Astrocyte (in vitro differentiated cells and primary cell): ENCODE measurements around the gene KRT86. TPM values are rescaled to one million over a fixed set of nuclear protein-coding genes. Genes with fewer than 3 reads are reported as not detected.

Experiments
- DNase-seq: peaks from one replicate; pipeline ENCODE4 v3.0.0-alpha.2; 2010; ENCODE audit warnings: low read depth
- FAIRE-seq: peaks from 2 replicates; lab custom pipeline; 2011; peaks lifted over from hg19 to GRCh38; lab: Jason Lieb, UNC
- H2AFZ ChIP-seq: 2 replicates; pipeline ENCODE4 v1.6.0; 2012; ENCODE audit warnings: low read depth, low read length, inconsistent platforms
- H3K27ac ChIP-seq: 2 replicates; pipeline ENCODE4 v1.5.1; 2011; ENCODE audit warnings: low read depth, low read length, inconsistent platforms
- H3K27me3 ChIP-seq: 2 replicates; pipeline ENCODE4 v1.6.0; 2011; ENCODE audit warnings: low read length, inconsistent platforms; ENCODE audit not compliant: insufficient read depth
- H3K36me3 ChIP-seq: 2 replicates; pipeline ENCODE4 v1.5.1; 2011; ENCODE audit warnings: low read length, inconsistent platforms; ENCODE audit not compliant: insufficient read depth
- H3K4me1 ChIP-seq: 2 replicates; pipeline ENCODE4 v1.5.1; 2011; ENCODE audit warnings: low read length, inconsistent platforms; ENCODE audit not compliant: insufficient read depth
- H3K4me2 ChIP-seq: 2 replicates; pipeline ENCODE4 v1.6.0; 2012; ENCODE audit warnings: low read length, inconsistent platforms
- H3K4me3 ChIP-seq: 2 replicates; pipeline ENCODE4 v1.5.1; 2011; ENCODE audit warnings: low read depth, mild to moderate bottlenecking, low read length, inconsistent platforms; ENCODE audit not compliant: insufficient read depth
- H3K79me2 ChIP-seq: 2 replicates; pipeline ENCODE4 v1.6.0; 2012; ENCODE audit warnings: mild to moderate bottlenecking, low read length, inconsistent platforms; ENCODE audit not compliant: insufficient read depth
- H3K9ac ChIP-seq: 2 replicates; pipeline ENCODE4 v1.6.0; 2012; ENCODE audit warnings: mild to moderate bottlenecking, low read length, inconsistent platforms
- H3K9me3 ChIP-seq: 2 replicates; pipeline ENCODE4 v1.5.1; 2012; ENCODE audit warnings: low read depth, mild to moderate bottlenecking, low read length, inconsistent platforms; ENCODE audit not compliant: insufficient read depth
- H4K20me1 ChIP-seq: 2 replicates; pipeline ENCODE4 v1.6.0; 2012; ENCODE audit warnings: low read length, inconsistent platforms; ENCODE audit not compliant: insufficient read depth
- H3K27ac Mint-ChIP-seq: one replicate; pipeline ENCODE4 v1.8.0; 2021; ENCODE audit warnings: mild to moderate bottlenecking, mixed read lengths; ENCODE audit not compliant: unreplicated experiment
- H3K27me3 Mint-ChIP-seq: one replicate; pipeline ENCODE4 v1.8.0; 2021; ENCODE audit warnings: low read depth, mixed read lengths; ENCODE audit not compliant: unreplicated experiment
- H3K36me3 Mint-ChIP-seq: one replicate; pipeline ENCODE4 v1.8.0; 2021; ENCODE audit warnings: low read depth, mixed read lengths; ENCODE audit not compliant: unreplicated experiment
- H3K4me1 Mint-ChIP-seq: one replicate; pipeline ENCODE4 v1.8.0; 2021; ENCODE audit warnings: low read depth, mixed read lengths; ENCODE audit not compliant: unreplicated experiment
- H3K4me3 Mint-ChIP-seq: one replicate; pipeline ENCODE4 v1.8.0; 2021; ENCODE audit warnings: mild to moderate bottlenecking, moderate library complexity, mixed read lengths; ENCODE audit not compliant: unreplicated experiment
- H3K9me3 Mint-ChIP-seq: one replicate; pipeline ENCODE4 v1.8.0; 2021; ENCODE audit warnings: mild to moderate bottlenecking, mixed read lengths; ENCODE audit not compliant: unreplicated experiment
- CTCF ChIP-seq: IDR thresholded peaks from 2 replicates; pipeline ENCODE4 v1.5.1; 2011; ENCODE audit warnings: low read depth, mild to moderate bottlenecking, inconsistent platforms, low read length, moderate library complexity; ENCODE audit not compliant: insufficient read depth
- EZH2 ChIP-seq: IDR thresholded peaks from 2 replicates; pipeline ENCODE4 v1.6.1; 2012; ENCODE audit warnings: mild to moderate bottlenecking, low read length, inconsistent platforms; ENCODE audit not compliant: insufficient read depth
- total RNA-seq: library from RNA; stranded (reverse); gene quantifications from 2 replicates; pipeline ENCODE4 v1.2.1, GENCODE V29; 2021

The KRT86 gene
- total RNA-seq, 1 donor from 2014 or later, result 0.43 TPM

GRCh38 chr12:52227606-52228166 lies 46.8 kb upstream of the KRT86 start:
- H3K27me3 Mint-ChIP-seq, result peaks cover 9% of the 10 kb centered on the region
- Histone ChIP-seq H2AFZ (no peak overlapping the region), H3K4me2 (no peak overlapping the region), H4K20me1 (no peaks in the 10 kb centered on the region), H3K27ac (no peak overlapping the region), H3K36me3 (no peaks in the 10 kb centered on the region), H3K4me3 (no peak overlapping the region), H3K27me3 (no peaks in the 10 kb centered on the region), H3K9me3 (no peaks in the 10 kb centered on the region), H3K79me2 (peaks cover 4% of the 10 kb centered on the region), H3K9ac (no peak overlapping the region), H3K4me1 (peaks cover 44% of the 10 kb centered on the region)
- no peak for TF ChIP-seq EZH2
- no peak for TF ChIP-seq CTCF
- DNase-seq (no peak), FAIRE-seq (no peak)
- H3K4me1 Mint-ChIP-seq, result peaks cover 56% of the 10 kb centered on the region
- H3K36me3 Mint-ChIP-seq, result peaks cover 3% of the 10 kb centered on the region
- peaks cover 13% of the 10 kb centered on the region for H3K9me3 Mint-ChIP-seq
- no peak overlapping the region for H3K27ac Mint-ChIP-seq
- no peak overlapping the region for H3K4me3 Mint-ChIP-seq

GRCh38 chr12:52228366-52228765 lies 46.1 kb upstream of the KRT86 start:
- Histone ChIP-seq H3K27ac (no peak overlapping the region), H3K9me3 (no peaks in the 10 kb centered on the region), H3K4me1 (peaks cover 48% of the 10 kb centered on the region), H3K9ac (no peak overlapping the region), H2AFZ (no peak overlapping the region), H3K36me3 (no peaks in the 10 kb centered on the region), H3K4me2 (no peak overlapping the region), H3K27me3 (no peaks in the 10 kb centered on the region), H3K79me2 (peaks cover 4% of the 10 kb centered on the region), H3K4me3 (no peak overlapping the region), H4K20me1 (no peaks in the 10 kb centered on the region)
- peaks cover 55% of the 10 kb centered on the region for H3K4me1 Mint-ChIP-seq
- H3K4me3 Mint-ChIP-seq, result no peak overlapping the region
- no peak for FAIRE-seq
- TF ChIP-seq EZH2 (no peak), CTCF (no peak)
- H3K36me3 Mint-ChIP-seq, result peaks cover 3% of the 10 kb centered on the region
- peaks cover 11% of the 10 kb centered on the region for H3K27me3 Mint-ChIP-seq
- DNase-seq, result no peak
- peaks cover 13% of the 10 kb centered on the region for H3K9me3 Mint-ChIP-seq
- H3K27ac Mint-ChIP-seq, result no peak overlapping the region

DNA sequence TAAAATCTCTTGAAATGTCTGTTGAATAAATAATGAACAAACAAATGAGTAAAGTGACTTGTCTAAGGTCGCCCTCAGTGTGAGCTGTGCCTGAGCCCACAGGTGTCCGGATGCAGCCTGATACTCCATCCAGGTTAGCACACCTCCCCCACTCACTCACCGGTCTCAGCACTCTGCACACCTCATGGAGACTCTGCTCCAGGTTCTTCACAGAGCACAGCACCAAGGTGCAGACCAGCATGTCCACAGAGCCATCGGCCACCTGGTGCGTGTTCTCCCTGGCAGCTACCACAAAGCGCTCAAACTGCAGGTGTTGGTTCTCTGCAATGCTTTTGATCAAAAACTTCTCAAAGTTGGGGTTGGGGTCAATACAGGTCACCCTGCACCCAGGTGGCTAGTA lies 45.5 kb upstream of the KRT86 start:
- peaks cover 51% of the 10 kb centered on the region for H3K4me1 ChIP-seq
- Mint-ChIP-seq H3K4me3 (no peak overlapping the region), H3K36me3 (peaks cover 3% of the 10 kb centered on the region), H3K27me3 (peaks cover 15% of the 10 kb centered on the region), H3K9me3 (peaks cover 11% of the 10 kb centered on the region), H3K4me1 (peaks cover 52% of the 10 kb centered on the region), H3K27ac (peak overlapping the region; percentile 47)
- no peak for TF ChIP-seq EZH2
- TF ChIP-seq CTCF, result no peak
- DNase-seq, result no peak
- FAIRE-seq, result no peak
- no peaks in the 10 kb centered on the region for H3K36me3 ChIP-seq
- no peaks in the 10 kb centered on the region for H4K20me1 ChIP-seq
- H3K9ac ChIP-seq, result no peak overlapping the region
- no peaks in the 10 kb centered on the region for H3K9me3 ChIP-seq
- no peak overlapping the region for H3K4me3 ChIP-seq
- H3K27ac ChIP-seq, result no peak overlapping the region
- H3K4me2 ChIP-seq, result no peak overlapping the region
- H2AFZ ChIP-seq, result no peak overlapping the region
- H3K27me3 ChIP-seq, result no peaks in the 10 kb centered on the region
- peaks cover 4% of the 10 kb centered on the region for H3K79me2 ChIP-seq
